GM12892 (cell line): ENCODE results near the gene CNTNAP5.

Experiments
- DNase-seq: peaks from one replicate; pipeline ENCODE4 v3.0.0; 2011; ENCODE audit not compliant: insufficient read length
- FAIRE-seq: peaks from 2 replicates; lab custom pipeline; 2011; peaks lifted over from hg19 to GRCh38; lab: Jason Lieb, UNC
- POLR2A ChIP-seq: IDR thresholded peaks from 2 replicates; pipeline ENCODE4 v1.6.1; 2011; ENCODE audit warnings: low read depth, low read length, control low read depth
- POLR2AphosphoS5 ChIP-seq: IDR thresholded peaks from 2 replicates; pipeline ENCODE4 v1.6.1; 2011; ENCODE audit warnings: low read depth, low read length, control low read depth
- TAF1 ChIP-seq: IDR thresholded peaks from 2 replicates; pipeline ENCODE4 v1.6.1; 2011; ENCODE audit warnings: low read depth, mild to moderate bottlenecking, control low read depth, low read length, borderline replicate concordance

Gene CNTNAP5

DNA sequence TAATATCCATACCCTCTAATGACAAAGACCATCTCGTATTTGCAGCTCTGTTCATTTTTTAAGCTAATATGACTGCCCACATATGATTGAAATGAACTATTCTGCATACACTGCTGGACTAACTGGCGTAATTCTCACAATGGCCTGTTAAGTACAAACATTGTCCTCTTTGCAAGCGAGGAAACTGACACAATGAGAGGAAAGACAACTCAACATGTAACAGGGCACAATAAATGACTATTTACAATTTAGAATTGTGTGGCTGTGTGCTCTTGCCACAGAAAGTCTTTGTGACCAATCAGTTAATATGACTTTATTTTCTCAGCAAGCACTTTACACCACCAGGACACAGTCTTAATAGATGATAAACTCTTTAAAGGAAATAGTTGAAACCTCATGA, 498.0 kb downstream of the CNTNAP5 start:
- TF ChIP-seq TAF1 (no peak), POLR2AphosphoS5 (no peak), POLR2A (no peak)
- DNase-seq (no peak), FAIRE-seq (no peak)

GRCh38 chr2:124524155-124524915, 499.2 kb downstream of the CNTNAP5 start:
- no peak for TF ChIP-seq POLR2AphosphoS5
- TF ChIP-seq POLR2A = no peak
- TF ChIP-seq TAF1 = no peak
- DNase-seq (no peak), FAIRE-seq (no peak)

DNA sequence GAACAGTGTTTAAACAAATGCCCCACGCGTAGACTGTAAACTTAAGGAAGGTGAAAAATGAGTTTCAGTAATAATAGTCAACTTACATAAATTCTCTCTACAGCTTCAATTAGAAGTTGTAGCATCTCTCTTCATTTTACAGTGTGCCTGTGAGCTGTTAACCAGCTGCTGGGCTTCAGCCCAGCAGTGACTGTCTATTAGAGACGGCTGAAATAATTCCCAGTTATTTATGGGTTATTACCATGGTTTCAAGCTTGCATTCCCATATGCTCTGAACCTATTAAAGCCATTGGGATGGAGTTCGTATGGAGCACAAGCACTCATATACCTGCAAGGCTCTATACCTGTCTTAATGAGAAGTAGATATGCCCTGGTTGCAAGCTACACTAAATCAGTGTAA, 501.1 kb downstream of the CNTNAP5 start:
- FAIRE-seq = no peak
- TF ChIP-seq TAF1 (no peak), POLR2AphosphoS5 (no peak), POLR2A (no peak)
- no peak for DNase-seq

DNA sequence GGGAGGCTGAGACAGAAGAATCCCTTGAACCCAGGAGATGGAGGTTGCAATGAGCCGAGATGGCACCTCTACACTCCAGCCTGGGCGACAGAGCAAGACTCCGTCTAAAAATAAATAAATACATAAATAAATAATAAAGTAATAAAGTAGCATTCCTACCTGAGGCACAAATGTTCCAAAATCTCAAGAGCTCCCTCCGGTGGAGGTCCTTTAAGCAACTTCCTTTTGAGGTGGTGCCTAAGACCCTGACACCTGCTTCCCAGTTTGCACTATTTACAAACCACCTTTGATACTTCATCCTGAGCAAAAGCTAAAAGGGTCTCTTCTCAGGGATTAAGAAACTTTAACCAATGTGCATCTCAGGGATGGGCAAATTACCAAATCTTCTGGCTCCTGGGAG, 505.1 kb downstream of the CNTNAP5 start:
- DNase-seq (no peak), FAIRE-seq (no peak)
- no peak for TF ChIP-seq POLR2AphosphoS5
- no peak for TF ChIP-seq POLR2A
- no peak for TF ChIP-seq TAF1

DNA sequence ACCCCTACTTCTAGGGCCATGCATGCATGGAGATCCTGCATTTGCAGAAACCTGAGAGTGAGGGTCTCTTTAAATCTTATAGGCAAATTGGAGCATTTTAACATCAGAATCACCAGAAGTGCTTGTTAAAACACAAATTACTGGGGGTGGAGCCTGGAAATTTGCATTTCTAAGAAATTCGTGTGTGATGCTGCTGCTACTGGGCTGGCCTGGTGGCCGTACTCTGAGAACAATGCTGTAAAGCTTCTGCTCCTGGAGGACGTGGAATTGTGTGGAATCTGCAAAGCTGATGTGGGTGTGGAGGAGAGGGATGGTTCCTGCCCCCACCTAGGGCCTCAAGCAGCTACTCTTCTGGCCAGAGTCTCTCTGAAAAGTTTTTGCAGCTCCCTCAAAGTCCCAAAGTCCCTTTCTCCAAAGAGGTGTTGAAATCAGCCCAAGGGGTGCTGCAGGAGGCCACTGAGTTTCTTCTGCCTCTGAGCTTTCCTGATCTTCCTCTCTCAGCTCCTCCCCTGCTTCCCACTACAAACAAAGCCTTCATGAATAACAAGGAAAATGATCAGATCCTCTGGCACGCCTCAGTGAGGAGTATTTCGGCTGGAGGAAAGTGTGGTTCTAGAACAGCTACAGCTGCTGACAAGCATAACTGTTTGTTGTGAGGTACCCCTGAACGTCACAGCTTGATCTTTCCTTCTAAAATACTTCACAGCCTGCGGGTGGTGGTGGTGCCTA, 508.3 kb downstream of the CNTNAP5 start:
- no peak for DNase-seq
- no peak for TF ChIP-seq TAF1
- TF ChIP-seq POLR2A = no peak
- no peak for TF ChIP-seq POLR2AphosphoS5
- no peak for FAIRE-seq

GRCh38 chr2:124534028-124534427, 508.9 kb downstream of the CNTNAP5 start:
- no peak for FAIRE-seq

DNA sequence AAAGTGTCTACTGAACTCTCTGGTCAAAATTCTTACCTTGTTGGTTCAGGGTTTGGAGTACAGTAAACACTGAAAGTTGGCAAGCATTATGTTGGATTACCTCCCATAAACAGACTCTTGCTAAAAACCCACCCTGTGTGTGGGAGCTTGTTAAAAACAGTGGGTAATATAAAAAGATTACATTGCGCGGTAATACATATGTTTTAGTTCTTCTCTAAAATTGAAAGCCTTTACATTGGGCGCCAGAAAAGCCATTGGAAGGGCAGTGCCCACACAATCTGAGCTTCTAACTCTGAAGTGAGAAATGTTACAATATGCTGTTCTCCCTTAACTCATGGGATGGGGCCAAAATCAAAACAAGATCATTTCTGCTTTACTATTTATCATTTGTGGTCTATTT, 510.7 kb downstream of the CNTNAP5 start:
- TF ChIP-seq TAF1 = no peak
- no peak for TF ChIP-seq POLR2AphosphoS5
- TF ChIP-seq POLR2A = no peak
- DNase-seq (no peak), FAIRE-seq (no peak)

More at GRCh38 chr2:124534028-124534427, 508.9 kb downstream of the CNTNAP5 start:
- TF ChIP-seq POLR2AphosphoS5 (no peak), TAF1 (no peak), POLR2A (no peak)
- no peak for DNase-seq

DNA sequence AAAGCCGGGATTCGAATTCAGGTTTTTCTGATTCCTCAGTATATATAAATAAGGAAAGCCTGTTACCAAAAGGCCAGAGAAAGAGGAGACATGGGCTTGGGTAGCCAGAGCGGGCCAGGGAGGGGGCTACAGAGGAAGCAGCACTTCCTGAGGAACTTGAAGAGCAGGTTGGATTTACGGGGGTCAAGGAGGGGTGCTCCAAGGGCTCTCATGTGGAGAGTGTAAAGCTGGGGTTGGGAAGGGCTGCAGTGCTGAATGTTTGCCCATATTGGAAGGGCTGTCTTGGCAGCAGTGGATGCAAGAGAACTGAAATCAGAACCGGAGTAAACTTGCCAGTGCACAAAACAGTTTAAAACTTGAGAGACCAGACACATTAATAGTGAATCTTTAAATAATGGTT, 511.5 kb downstream of the CNTNAP5 start:
- TF ChIP-seq POLR2AphosphoS5 = no peak
- no peak for TF ChIP-seq TAF1
- TF ChIP-seq POLR2A = no peak
- FAIRE-seq (no peak), DNase-seq (no peak)

DNA sequence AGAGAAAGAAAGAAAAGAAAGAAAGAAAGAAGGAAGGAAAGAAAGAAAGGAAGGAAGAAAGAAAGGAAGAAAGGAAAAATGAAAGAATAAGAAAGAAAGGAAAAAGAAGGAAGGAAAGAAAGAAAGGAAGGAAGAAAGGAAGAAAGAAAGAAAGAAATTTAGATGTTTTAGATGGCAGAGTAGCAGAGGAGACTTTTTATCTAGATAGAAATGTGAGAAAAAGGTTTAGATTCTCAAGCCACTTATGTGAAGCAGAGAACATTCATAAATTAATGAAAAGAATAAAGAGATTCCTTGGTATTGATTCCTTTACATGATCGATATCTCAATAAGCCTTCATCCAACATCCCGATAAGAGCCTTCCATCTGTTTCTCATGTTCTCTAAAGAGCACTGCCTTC, 513.5 kb downstream of the CNTNAP5 start:
- TF ChIP-seq POLR2AphosphoS5 = no peak
- no peak for TF ChIP-seq POLR2A
- no peak for TF ChIP-seq TAF1
- FAIRE-seq (no peak), DNase-seq (no peak)

- DNase-seq = no peak
- no peak for FAIRE-seq
- TF ChIP-seq POLR2A = no peak
- no peak for TF ChIP-seq POLR2AphosphoS5
- no peak for TF ChIP-seq TAF1
These were observed 515.7 kb downstream of the CNTNAP5 start for GRCh38 chr2:124540805-124541204.

DNA sequence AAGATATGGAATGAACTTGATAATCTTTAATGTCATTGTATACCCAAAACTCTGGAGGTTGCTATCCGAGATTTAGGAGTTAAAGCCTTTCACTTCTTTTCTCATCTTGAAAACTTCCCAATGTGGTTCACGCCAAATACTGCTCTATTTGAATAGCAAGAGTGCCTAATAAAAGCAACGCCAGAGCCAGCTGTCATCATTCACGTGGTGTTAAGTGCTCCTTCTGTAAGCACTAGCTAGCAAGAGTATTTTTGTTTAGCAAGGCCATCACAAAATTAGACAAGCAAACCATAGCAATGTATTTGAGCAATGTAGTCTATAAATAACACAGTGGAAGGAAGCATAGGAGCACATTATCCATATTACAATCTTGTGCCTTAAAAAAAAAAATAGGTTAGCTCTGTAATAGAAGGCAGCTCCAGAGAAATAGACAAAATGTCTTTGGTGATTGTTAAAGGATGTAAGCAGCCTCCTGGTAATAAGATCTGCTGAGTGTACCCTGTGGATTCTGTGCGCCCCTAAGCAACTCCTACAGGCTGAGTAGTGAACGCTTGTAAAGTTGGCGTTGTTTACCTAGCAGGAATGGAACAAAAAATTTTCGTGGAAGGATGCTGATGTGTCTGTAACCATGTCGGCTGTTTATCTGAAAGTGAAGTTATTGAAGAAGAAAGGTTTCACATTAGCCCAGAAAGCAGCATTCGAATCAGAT, 518.0 kb downstream of the CNTNAP5 start:
- no peak for DNase-seq
- TF ChIP-seq TAF1 = no peak
- TF ChIP-seq POLR2AphosphoS5 = no peak
- no peak for TF ChIP-seq POLR2A
- FAIRE-seq = no peak
